KOPT-K1 (cell line): ENCODE data around the gene SDC1.
"Not testable (repeated sequence)": the region's sequence is repeated elsewhere in the genome, so short reads cannot be mapped to it uniquely, and the experiment has no call there.

Experiments used
- H3K27ac ChIP-seq: fragments of 200-600 bp; sonication (generic); 2 replicates; pipeline ENCODE4 v1.5.1; 2016; ENCODE audit warnings: antibody characterized with exemption, mild to moderate bottlenecking, low read depth, low read length; ENCODE audit not compliant: poor library complexity, severe bottlenecking
- H3K36me3 ChIP-seq: fragments of 200-600 bp; sonication (generic); 2 replicates; pipeline ENCODE4 v1.5.1; 2017; ENCODE audit warnings: antibody characterized with exemption, mild to moderate bottlenecking, low read length, moderate library complexity; ENCODE audit not compliant: insufficient read depth
- H3K9me3 ChIP-seq: fragments of 200-600 bp; sonication (generic); 2 replicates; pipeline ENCODE4 v1.5.1; 2017; ENCODE audit warnings: antibody characterized with exemption, low read length, mild to moderate bottlenecking; ENCODE audit not compliant: insufficient read depth, poor library complexity, severe bottlenecking

SDC1 gene

GRCh38 chr2:20235655-20236305 lies 10.8 kb upstream of the SDC1 start:
- Histone ChIP-seq H3K27ac (no peak overlapping the region), H3K9me3 (peaks cover 5% of the 10 kb centered on the region), H3K36me3 (no peaks in the 10 kb centered on the region)

- not testable (repeated sequence) for H3K36me3 ChIP-seq, H3K9me3 ChIP-seq, H3K27ac ChIP-seq
Measured at GRCh38 chr2:20234597-20234996, 9.7 kb upstream of the SDC1 start.

GRCh38 chr2:20232837-20233207 lies 7.9 kb upstream of the SDC1 start:
- Histone ChIP-seq H3K27ac (no peak overlapping the region), H3K9me3 (peaks cover under 1% of the 10 kb centered on the region), H3K36me3 (no peaks in the 10 kb centered on the region)

- H3K9me3 ChIP-seq, result no peaks in the 10 kb centered on the region
- H3K27ac ChIP-seq, result no peak overlapping the region
- no peaks in the 10 kb centered on the region for H3K36me3 ChIP-seq
Measured at GRCh38 chr2:20231598-20232026, 6.7 kb upstream of the SDC1 start.

GRCh38 chr2:20231159-20231558 lies 6.2 kb upstream of the SDC1 start:
- H3K36me3 ChIP-seq, result no peaks in the 10 kb centered on the region
- H3K9me3 ChIP-seq, result no peaks in the 10 kb centered on the region
- H3K27ac ChIP-seq, result no peak overlapping the region

GRCh38 chr2:20230114-20230425 lies 5.1 kb upstream of the SDC1 start:
- no peaks in the 10 kb centered on the region for H3K9me3 ChIP-seq
- H3K36me3 ChIP-seq, result no peaks in the 10 kb centered on the region
- H3K27ac ChIP-seq, result no peak overlapping the region

- H3K27ac ChIP-seq, result no peak overlapping the region
- no peaks in the 10 kb centered on the region for H3K36me3 ChIP-seq
- H3K9me3 ChIP-seq, result no peaks in the 10 kb centered on the region
Measured at GRCh38 chr2:20229322-20230113, 4.6 kb upstream of the SDC1 start.

GRCh38 chr2:20227894-20228505 lies 3.1 kb upstream of the SDC1 start:
- H3K36me3 ChIP-seq, result no peaks in the 10 kb centered on the region
- H3K9me3 ChIP-seq, result no peaks in the 10 kb centered on the region
- no peak overlapping the region for H3K27ac ChIP-seq

GRCh38 chr2:20226152-20226545 lies 1.2 kb upstream of the SDC1 start:
- Histone ChIP-seq H3K36me3 (no peaks in the 10 kb centered on the region), H3K9me3 (no peaks in the 10 kb centered on the region), H3K27ac (no peak overlapping the region)

- Histone ChIP-seq H3K27ac (no peak overlapping the region), H3K9me3 (no peaks in the 10 kb centered on the region), H3K36me3 (no peaks in the 10 kb centered on the region)
Measured at GRCh38 chr2:20225294-20226151, 593 bp upstream of the SDC1 start.

GRCh38 chr2:20224164-20224715 lies 690 bp downstream of the SDC1 start:
- Histone ChIP-seq H3K9me3 (no peaks in the 10 kb centered on the region), H3K36me3 (no peaks in the 10 kb centered on the region), H3K27ac (no peak overlapping the region)

- no peaks in the 10 kb centered on the region for H3K36me3 ChIP-seq
- no peak overlapping the region for H3K27ac ChIP-seq
- H3K9me3 ChIP-seq, result no peaks in the 10 kb centered on the region
Measured at GRCh38 chr2:20223407-20224163, 1.3 kb downstream of the SDC1 start.

- Histone ChIP-seq H3K36me3 (no peaks in the 10 kb centered on the region), H3K9me3 (no peaks in the 10 kb centered on the region), H3K27ac (no peak overlapping the region)
Measured at GRCh38 chr2:20222769-20223406, 2.0 kb downstream of the SDC1 start.
